K562 (cell line): ENCODE data around the gene TMEM39B.

Source experiments
- RFX5 ChIP-seq: IDR thresholded peaks from 2 replicates; pipeline ENCODE4 v1.6.1; 2011; ENCODE audit warnings: low read depth, mild to moderate bottlenecking, improper control_type of control experiment, low read length
- TF ChIP-seq, protein P1 (sequence below): fragments of 450-650 bp; formaldehyde crosslinking; IDR thresholded peaks from 2 replicates; pipeline ENCODE4 v1.4.0; 2022; ENCODE audit warnings: missing genetic modification characterization

GRCh38 chr1:32062867-32063230 is 9.9 kb upstream of the TMEM39B start:
- TF ChIP-seq, protein P1, sequence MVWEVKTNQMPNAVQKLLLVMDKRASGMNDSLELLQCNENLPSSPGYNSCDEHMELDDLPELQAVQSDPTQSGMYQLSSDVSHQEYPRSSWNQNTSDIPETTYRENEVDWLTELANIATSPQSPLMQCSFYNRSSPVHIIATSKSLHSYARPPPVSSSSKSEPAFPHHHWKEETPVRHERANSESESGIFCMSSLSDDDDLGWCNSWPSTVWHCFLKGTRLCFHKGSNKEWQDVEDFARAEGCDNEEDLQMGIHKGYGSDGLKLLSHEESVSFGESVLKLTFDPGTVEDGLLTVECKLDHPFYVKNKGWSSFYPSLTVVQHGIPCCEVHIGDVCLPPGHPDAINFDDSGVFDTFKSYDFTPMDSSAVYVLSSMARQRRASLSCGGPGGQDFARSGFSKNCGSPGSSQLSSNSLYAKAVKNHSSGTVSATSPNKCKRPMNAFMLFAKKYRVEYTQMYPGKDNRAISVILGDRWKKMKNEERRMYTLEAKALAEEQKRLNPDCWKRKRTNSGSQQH (CRISPR knock-in tag): no peak
- TF ChIP-seq RFX5: no peak
